ENCODE data around the gene TMEM132E.

Gene TMEM132E

GRCh38 chr17:34601416-34601815 is 22.0 kb downstream of the TMEM132E start:
- no peak for DNase-seq (ENCODE audit: low read depth in 2 of 2)

GRCh38 chr17:34603974-34604373 is 24.6 kb downstream of the TMEM132E start:
- no peak for DNase-seq (ENCODE audit: low read depth in 2 of 2)

- DNase-seq (ENCODE audit: low read depth in 2 of 2) = no peak
These were observed 27.4 kb downstream of the TMEM132E start for GRCh38 chr17:34606763-34607162.

GRCh38 chr17:34607917-34608316 is 28.5 kb downstream of the TMEM132E start:
- no peak for DNase-seq (ENCODE audit: low read depth in 2 of 2)

GRCh38 chr17:34609210-34609609 is 29.8 kb downstream of the TMEM132E start:
- no peak for DNase-seq (ENCODE audit: low read depth in 2 of 2)

GRCh38 chr17:34610039-34610438 is 30.7 kb downstream of the TMEM132E start:
- no peak for DNase-seq (ENCODE audit: low read depth in 2 of 2)

- no peak for DNase-seq (ENCODE audit: low read depth in 2 of 2)
These were observed 31.1 kb downstream of the TMEM132E start for GRCh38 chr17:34610506-34610905.

GRCh38 chr17:34613064-34614019 is 34.0 kb downstream of the TMEM132E start:
- DNase-seq (ENCODE audit: low read depth in 2 of 2) = no peak

GRCh38 chr17:34614698-34615097 is 35.3 kb downstream of the TMEM132E start:
- DNase-seq (ENCODE audit: low read depth in 2 of 2) = no peak

GRCh38 chr17:34615326-34615725 is 35.9 kb downstream of the TMEM132E start:
- no peak for DNase-seq (ENCODE audit: low read depth in 2 of 2)

- DNase-seq (ENCODE audit: low read depth in 2 of 2) = no peak
These were observed 36.8 kb downstream of the TMEM132E start for GRCh38 chr17:34616148-34616547.

GRCh38 chr17:34617398-34617797 is 38.0 kb downstream of the TMEM132E start:
- DNase-seq (ENCODE audit: low read depth in 2 of 2) = no peak

GRCh38 chr17:34619687-34620217 is 40.4 kb downstream of the TMEM132E start:
- no peak for DNase-seq (ENCODE audit: low read depth in 2 of 2)

- DNase-seq (ENCODE audit: low read depth in 2 of 2) = no peak
These were observed 41.1 kb downstream of the TMEM132E start for GRCh38 chr17:34620458-34620857.

GRCh38 chr17:34622862-34623623 is 43.7 kb downstream of the TMEM132E start:
- DNase-seq (ENCODE audit: low read depth in 2 of 2) = no peak

- DNase-seq (ENCODE audit: low read depth in 2 of 2) = no peak
These were observed 44.7 kb downstream of the TMEM132E start for GRCh38 chr17:34623856-34624766.

GRCh38 chr17:34624767-34625383 is 45.5 kb downstream of the TMEM132E start:
- no peak for DNase-seq (ENCODE audit: low read depth in 2 of 2)

GRCh38 chr17:34626121-34626681 is 46.8 kb downstream of the TMEM132E start:
- no peak for DNase-seq (ENCODE audit: low read depth in 2 of 2)

- no peak for DNase-seq (ENCODE audit: low read depth in 2 of 2)
These were observed 49.5 kb downstream of the TMEM132E start for GRCh38 chr17:34628879-34629278.

- no peak for DNase-seq (ENCODE audit: low read depth in 2 of 2)
These were observed 54.0 kb downstream of the TMEM132E start for GRCh38 chr17:34633351-34633750.

GRCh38 chr17:34633760-34634159 is 54.4 kb downstream of the TMEM132E start:
- no peak for DNase-seq (ENCODE audit: low read depth in 2 of 2)
